Cardiac fibroblast (primary cell): Measurements from ENCODE around the gene ARID4B.
"Not testable (repeated sequence)": the region's sequence is repeated elsewhere in the genome, so short reads cannot be mapped to it uniquely, and the experiment has no call there.

Experiments used
- DNase-seq, 2 donors: peaks; one replicate each; pipeline versions ENCODE4 v3.0.0 to v3.0.0-alpha.2; 2010; ENCODE audit warnings: low read depth in 2 of 2
- H3K4me3 ChIP-seq, 2 donors: replicated peaks in 1 of 2; 1 replicate in 1 of 2; 2 replicates in 1 of 2; pipeline ENCODE4 v1.5.1; 2011; ENCODE audit warnings: low read depth in 2 of 2, low read length in 2 of 2, mild to moderate bottlenecking in 2 of 2, moderate library complexity in 1 of 2
- TF ChIP-seq, protein P1 (sequence below): IDR thresholded peaks from one replicate; pipeline ENCODE4 v1.5.1; 2011; ENCODE audit warnings: low read depth, mild to moderate bottlenecking, low read length, inconsistent platforms

ARID4B gene

DNA sequence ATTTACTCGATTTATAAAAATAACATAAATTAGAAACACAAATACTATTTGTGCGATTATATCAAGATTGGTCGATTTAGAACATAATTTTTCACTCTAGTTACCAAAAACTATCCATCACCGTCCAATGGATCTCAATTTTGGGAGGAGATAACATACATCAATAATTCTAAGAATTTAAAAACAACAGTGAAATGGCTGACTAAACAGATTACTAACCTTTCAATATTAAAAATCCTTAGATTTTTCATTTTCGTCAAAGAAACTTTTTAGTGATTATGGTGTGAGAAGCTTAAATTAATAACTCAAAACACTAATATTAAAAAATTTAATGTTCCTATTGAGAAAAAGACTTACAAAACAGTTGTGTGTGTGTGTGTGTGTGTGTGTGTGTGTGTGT, 91.9 kb downstream of the ARID4B start:
- TF ChIP-seq, protein P1, sequence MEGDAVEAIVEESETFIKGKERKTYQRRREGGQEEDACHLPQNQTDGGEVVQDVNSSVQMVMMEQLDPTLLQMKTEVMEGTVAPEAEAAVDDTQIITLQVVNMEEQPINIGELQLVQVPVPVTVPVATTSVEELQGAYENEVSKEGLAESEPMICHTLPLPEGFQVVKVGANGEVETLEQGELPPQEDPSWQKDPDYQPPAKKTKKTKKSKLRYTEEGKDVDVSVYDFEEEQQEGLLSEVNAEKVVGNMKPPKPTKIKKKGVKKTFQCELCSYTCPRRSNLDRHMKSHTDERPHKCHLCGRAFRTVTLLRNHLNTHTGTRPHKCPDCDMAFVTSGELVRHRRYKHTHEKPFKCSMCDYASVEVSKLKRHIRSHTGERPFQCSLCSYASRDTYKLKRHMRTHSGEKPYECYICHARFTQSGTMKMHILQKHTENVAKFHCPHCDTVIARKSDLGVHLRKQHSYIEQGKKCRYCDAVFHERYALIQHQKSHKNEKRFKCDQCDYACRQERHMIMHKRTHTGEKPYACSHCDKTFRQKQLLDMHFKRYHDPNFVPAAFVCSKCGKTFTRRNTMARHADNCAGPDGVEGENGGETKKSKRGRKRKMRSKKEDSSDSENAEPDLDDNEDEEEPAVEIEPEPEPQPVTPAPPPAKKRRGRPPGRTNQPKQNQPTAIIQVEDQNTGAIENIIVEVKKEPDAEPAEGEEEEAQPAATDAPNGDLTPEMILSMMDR = no peak
- H3K4me3 ChIP-seq = no peak overlapping the region
- no peak for DNase-seq

DNA sequence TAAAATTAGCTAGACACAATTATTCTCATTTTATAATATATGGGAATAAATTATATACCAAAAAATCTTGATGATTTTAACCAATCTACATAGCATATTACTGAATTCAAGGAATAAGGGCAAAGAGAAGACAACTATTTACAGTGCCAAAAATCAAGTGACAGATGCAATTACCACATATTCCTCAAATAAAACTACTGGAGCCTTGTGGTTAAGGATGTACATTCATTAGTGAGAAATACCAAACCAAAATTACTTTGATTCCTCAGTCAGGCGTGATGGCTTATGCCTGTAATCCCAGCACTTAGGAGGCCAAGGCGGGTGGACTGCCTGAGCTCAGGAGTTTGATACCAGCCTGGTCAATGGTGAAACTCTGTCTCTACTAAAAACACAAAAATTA, 98.1 kb downstream of the ARID4B start:
- H3K4me3 ChIP-seq = no peak overlapping the region
- DNase-seq = no peak
- TF ChIP-seq, protein P1 = no peak

DNA sequence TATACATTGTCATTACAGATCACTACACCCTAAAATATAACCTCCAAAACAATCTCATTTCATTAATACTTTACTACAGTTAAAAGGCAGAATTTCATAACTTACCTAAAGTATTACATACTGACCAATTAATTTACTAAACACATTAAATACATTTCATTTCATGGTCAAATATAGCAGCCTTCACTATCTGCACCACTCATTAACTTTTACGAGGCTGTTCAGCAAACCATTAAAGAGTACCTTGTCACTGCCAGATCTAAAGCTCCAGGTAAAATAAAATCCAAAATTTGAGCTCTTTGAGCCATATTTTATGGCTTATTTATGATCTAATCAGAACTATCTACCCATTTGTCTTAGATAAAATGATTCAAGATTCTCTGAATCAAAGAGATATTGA, 100.6 kb downstream of the ARID4B start:
- no peak for DNase-seq
- H3K4me3 ChIP-seq = no peak overlapping the region
- TF ChIP-seq, protein P1 = no peak

DNA sequence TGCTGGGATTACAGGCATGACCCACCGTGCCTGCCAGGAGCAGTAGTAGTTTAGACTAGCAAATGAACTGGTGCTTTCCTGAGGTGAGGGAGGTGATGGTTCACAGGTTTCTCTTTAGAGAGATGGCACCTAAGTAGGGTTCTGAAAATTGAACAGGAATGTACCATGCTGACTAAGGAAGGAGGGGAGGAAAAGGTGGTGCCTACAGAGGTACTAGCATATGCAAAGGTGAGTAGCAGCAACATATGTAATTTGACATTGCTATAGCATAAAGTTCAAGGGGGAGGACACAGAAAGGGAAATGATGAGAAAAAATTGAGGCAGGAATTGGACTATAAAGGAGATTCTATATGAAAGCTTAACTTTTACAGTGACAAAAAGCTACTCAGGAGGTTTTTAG, 101.0 kb downstream of the ARID4B start:
- no peak overlapping the region for H3K4me3 ChIP-seq
- TF ChIP-seq, protein P1 = no peak
- no peak for DNase-seq

DNA sequence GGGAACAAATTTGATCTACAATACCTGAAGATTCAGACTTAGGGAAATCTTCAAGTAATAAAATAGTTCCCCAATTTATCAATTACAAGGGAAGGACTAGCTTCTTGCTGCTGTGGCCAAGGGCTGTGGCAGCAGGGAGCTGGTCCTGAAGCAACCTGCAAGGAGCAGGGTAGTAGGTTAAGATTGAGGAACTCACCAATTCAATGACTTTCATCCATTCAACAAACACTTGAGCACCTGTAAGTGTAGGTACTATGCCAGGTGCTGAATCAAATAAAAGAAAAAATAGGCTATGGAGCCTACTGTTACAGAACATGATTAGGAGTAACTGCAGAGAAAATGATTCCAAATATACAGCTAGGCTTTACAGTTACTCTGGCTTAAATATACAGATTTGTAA, 102.7 kb downstream of the ARID4B start:
- H3K4me3 ChIP-seq = no peak overlapping the region
- TF ChIP-seq, protein P1 = no peak
- no peak for DNase-seq

DNA sequence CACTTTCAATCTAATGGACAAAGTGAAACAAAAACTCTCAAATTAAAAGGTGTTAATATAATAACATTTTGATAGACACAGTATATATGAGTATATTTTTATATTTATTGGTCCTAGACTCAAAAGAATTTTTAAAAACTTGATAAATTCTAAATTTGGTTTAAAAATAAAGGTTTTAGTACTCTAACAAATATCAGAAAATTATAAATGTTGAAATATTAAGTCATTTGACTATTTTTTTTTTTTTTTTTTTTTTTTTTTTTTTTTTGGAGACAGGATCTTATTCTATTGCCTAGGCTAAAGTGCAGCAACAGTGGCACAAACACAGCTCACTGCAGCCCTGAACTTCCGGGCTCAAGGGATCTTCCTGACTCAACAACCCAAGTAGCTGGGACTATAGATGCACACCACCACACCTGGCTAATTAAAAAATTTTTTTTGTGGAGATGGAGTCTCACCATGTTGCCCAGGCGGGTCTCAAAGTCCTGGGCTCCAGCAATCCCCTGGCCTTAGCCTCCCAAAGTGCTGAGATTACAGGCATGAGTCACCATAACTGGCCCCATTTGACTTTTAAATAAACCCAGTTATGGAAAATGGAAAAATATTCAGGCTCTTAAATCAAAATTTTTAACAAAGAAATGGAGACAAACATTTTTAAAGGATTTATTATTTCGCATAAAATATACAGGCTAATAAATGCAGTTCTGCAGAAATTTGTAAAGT, 106.2 kb downstream of the ARID4B start:
- no peak overlapping the region for H3K4me3 ChIP-seq
- no peak for DNase-seq
- TF ChIP-seq, protein P1 = no peak

DNA sequence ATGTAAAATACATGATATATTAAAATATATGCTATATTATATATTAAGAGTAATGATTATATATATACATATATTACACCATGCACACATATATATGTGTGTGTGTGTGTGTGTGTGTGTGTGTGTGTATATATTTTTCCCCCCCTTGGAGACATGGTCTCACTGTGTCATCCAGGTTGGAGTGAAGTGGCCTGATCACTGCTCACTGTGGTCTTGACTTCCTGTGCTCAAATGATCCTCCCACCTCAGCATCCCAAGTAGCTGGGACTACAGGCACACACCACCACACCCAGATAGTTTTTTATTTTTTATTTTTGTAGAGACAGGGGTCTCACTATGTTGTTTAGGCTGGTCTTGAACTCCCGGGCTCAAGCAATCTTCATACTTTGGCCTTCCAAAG, 112.5 kb downstream of the ARID4B start:
- TF ChIP-seq, protein P1 = no peak
- no peak for DNase-seq
- no peak overlapping the region for H3K4me3 ChIP-seq

DNA sequence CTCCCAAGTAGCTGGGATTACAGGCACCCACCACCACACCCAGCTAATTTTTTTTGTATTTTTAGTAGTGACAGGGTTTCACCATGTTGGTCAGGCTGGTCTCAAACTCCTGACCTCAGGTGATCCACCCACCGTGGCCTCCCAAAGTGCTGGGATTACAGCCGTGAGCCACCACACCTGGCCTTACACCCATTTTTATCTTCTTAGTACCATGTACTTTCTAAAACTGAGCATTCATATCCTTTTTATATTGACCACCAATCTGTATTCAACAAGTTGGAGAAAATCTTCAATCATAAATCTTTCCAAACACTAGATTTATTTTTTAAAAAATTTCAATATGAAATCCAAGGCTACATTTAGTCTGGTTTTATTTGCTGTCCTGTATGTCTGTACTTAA, 113.0 kb downstream of the ARID4B start:
- not testable (repeated sequence) for DNase-seq

More for the DNA sequence above, 113.0 kb downstream of the ARID4B start:
- not testable (repeated sequence) for H3K4me3 ChIP-seq
